ENCODE results near the gene PHAX.
"Not testable (repeated sequence)": the region's sequence is repeated elsewhere in the genome, so short reads cannot be mapped to it uniquely, and the experiment has no call there.

Gene PHAX

GRCh38 chr5:126631920-126632319, 31.2 kb downstream of the PHAX start:
- Histone ChIP-seq H3K27ac (ENCODE audit: insufficient read depth, low read depth, low read length, poor library complexity, severe bottlenecking) (no peak overlapping the region), H3K9me3 (ENCODE audit: control insufficient read depth, low read length) (no peaks in the 10 kb centered on the region)
- WGBS, 2 experiments = 76 to 83% methylated on average over 2 to 3 of the region's 3 CpGs

GRCh38 chr5:126633552-126633951, 32.8 kb downstream of the PHAX start:
- Histone ChIP-seq H3K27ac (ENCODE audit: insufficient read depth, low read depth, low read length, poor library complexity, severe bottlenecking) (no peak overlapping the region), H3K27me3 (ENCODE audit: control insufficient read depth, insufficient read depth, low read length, poor library complexity, severe bottlenecking) (no peaks in the 10 kb centered on the region), H3K9me3 (ENCODE audit: control insufficient read depth, low read length) (no peaks in the 10 kb centered on the region), H3K4me1 (ENCODE audit: control insufficient read depth, insufficient read depth, low read length) (no peaks in the 10 kb centered on the region), H3K4me3 (ENCODE audit: insufficient read depth, low read depth, low read length) (no peak overlapping the region), H3K36me3 (ENCODE audit: control insufficient read depth, insufficient read depth, low read length) (no peaks in the 10 kb centered on the region)
- WGBS, 2 experiments = 88 to 94% methylated on average over 4 of the region's 4 CpGs

More at GRCh38 chr5:126631920-126632319, 31.2 kb downstream of the PHAX start:
- Histone ChIP-seq H3K27me3 (ENCODE audit: control insufficient read depth, insufficient read depth, low read length, poor library complexity, severe bottlenecking) (no peaks in the 10 kb centered on the region), H3K4me3 (ENCODE audit: insufficient read depth, low read depth, low read length) (no peak overlapping the region), H3K36me3 (ENCODE audit: control insufficient read depth, insufficient read depth, low read length) (no peaks in the 10 kb centered on the region), H3K4me1 (ENCODE audit: control insufficient read depth, insufficient read depth, low read length) (no peaks in the 10 kb centered on the region)

- Histone ChIP-seq H3K4me3 (ENCODE audit: insufficient read depth, low read depth, low read length) (no peak overlapping the region), H3K4me1 (ENCODE audit: control insufficient read depth, insufficient read depth, low read length) (no peaks in the 10 kb centered on the region), H3K36me3 (ENCODE audit: control insufficient read depth, insufficient read depth, low read length) (no peaks in the 10 kb centered on the region), H3K9me3 (ENCODE audit: control insufficient read depth, low read length) (no peaks in the 10 kb centered on the region), H3K27ac (ENCODE audit: insufficient read depth, low read depth, low read length, poor library complexity, severe bottlenecking) (no peak overlapping the region), H3K27me3 (ENCODE audit: control insufficient read depth, insufficient read depth, low read length, poor library complexity, severe bottlenecking) (no peaks in the 10 kb centered on the region)
- 87 to 95% methylated on average over 3 of the region's 3 CpGs for WGBS, 2 experiments
Observed at GRCh38 chr5:126635585-126635984, 34.8 kb downstream of the PHAX start.

DNA sequence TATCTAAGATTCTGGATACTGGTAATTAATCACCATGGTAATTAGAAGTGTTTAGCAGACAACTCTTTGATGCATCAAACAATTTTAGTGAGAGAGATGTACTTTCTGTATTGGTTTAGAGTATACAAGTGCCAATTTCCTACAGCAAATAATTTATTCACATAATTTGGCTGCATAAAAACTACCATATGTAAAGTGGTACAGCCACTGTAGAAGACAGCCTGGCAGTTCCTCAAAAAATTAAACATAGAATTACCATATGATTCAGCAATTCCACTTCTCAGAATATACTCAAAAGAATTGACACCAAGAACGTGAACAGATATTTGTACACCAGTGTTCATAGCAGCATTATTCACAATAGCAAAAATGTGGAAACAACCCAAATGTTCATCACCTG, 36.2 kb downstream of the PHAX start:
- Histone ChIP-seq H3K27ac (ENCODE audit: insufficient read depth, low read depth, low read length, poor library complexity, severe bottlenecking) (no peak overlapping the region), H3K9me3 (ENCODE audit: control insufficient read depth, low read length) (no peaks in the 10 kb centered on the region), H3K27me3 (ENCODE audit: control insufficient read depth, insufficient read depth, low read length, poor library complexity, severe bottlenecking) (no peaks in the 10 kb centered on the region), H3K36me3 (ENCODE audit: control insufficient read depth, insufficient read depth, low read length) (no peaks in the 10 kb centered on the region), H3K4me1 (ENCODE audit: control insufficient read depth, insufficient read depth, low read length) (no peaks in the 10 kb centered on the region), H3K4me3 (ENCODE audit: insufficient read depth, low read depth, low read length) (no peak overlapping the region)
- WGBS, 2 experiments = 90 to 95% methylated on average over 1 of the region's 1 CpG

DNA sequence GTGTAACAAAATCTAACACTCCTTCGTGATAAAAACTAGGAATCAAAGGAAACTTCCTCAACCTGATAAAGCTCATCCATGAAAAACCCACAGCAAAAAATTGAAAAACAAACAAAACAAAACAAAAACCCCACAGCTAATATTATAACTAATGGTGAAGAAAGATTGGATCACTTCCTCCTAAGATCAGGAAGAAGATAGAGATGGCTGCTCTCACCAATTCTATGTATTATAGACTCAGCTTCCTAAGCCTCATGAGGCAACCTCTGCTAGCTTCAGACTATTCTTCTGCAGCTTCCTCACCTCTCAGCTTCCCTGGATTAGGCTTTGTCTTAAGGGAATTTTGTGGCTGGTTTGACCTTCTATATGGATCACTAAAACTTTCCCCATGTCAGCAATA, 40.1 kb downstream of the PHAX start:
- Histone ChIP-seq H3K27me3 (ENCODE audit: control insufficient read depth, insufficient read depth, low read length, poor library complexity, severe bottlenecking) (no peaks in the 10 kb centered on the region), H3K9me3 (ENCODE audit: control insufficient read depth, low read length) (peaks cover 2% of the 10 kb centered on the region), H3K4me3 (ENCODE audit: insufficient read depth, low read depth, low read length) (no peak overlapping the region), H3K36me3 (ENCODE audit: control insufficient read depth, insufficient read depth, low read length) (no peaks in the 10 kb centered on the region), H3K4me1 (ENCODE audit: control insufficient read depth, insufficient read depth, low read length) (no peaks in the 10 kb centered on the region), H3K27ac (ENCODE audit: insufficient read depth, low read depth, low read length, poor library complexity, severe bottlenecking) (no peak overlapping the region)
- whole genome bisulfite sequencing, 2 experiments = 86 to 97% methylated on average over 1 of the region's 1 CpG

- Histone ChIP-seq H3K4me1 (ENCODE audit: control insufficient read depth, insufficient read depth, low read length) (no peaks in the 10 kb centered on the region), H3K27me3 (ENCODE audit: control insufficient read depth, insufficient read depth, low read length, poor library complexity, severe bottlenecking) (no peaks in the 10 kb centered on the region), H3K9me3 (ENCODE audit: control insufficient read depth, low read length) (peaks cover 2% of the 10 kb centered on the region), H3K4me3 (ENCODE audit: insufficient read depth, low read depth, low read length) (no peak overlapping the region), H3K27ac (ENCODE audit: insufficient read depth, low read depth, low read length, poor library complexity, severe bottlenecking) (no peak overlapping the region), H3K36me3 (ENCODE audit: control insufficient read depth, insufficient read depth, low read length) (no peaks in the 10 kb centered on the region)
- 94 to 95% methylated on average over 5 of the region's 5 CpGs for WGBS, 2 experiments
Observed at GRCh38 chr5:126641387-126641786, 40.6 kb downstream of the PHAX start.

- H3K9me3 ChIP-seq (ENCODE audit: control insufficient read depth, low read length) = peaks cover 2% of the 10 kb centered on the region
- H3K27me3 ChIP-seq (ENCODE audit: control insufficient read depth, insufficient read depth, low read length, poor library complexity, severe bottlenecking) = no peaks in the 10 kb centered on the region
- no peak overlapping the region for H3K4me3 ChIP-seq (ENCODE audit: insufficient read depth, low read depth, low read length)
- no peaks in the 10 kb centered on the region for H3K4me1 ChIP-seq (ENCODE audit: control insufficient read depth, insufficient read depth, low read length)
- H3K27ac ChIP-seq (ENCODE audit: insufficient read depth, low read depth, low read length, poor library complexity, severe bottlenecking) = no peak overlapping the region
- 100% methylated on average over 1 of the region's 1 CpG for WGBS, 2 experiments
- no peaks in the 10 kb centered on the region for H3K36me3 ChIP-seq (ENCODE audit: control insufficient read depth, insufficient read depth, low read length)
Observed at GRCh38 chr5:126645132-126645531, 44.4 kb downstream of the PHAX start.

GRCh38 chr5:126647071-126647470, 46.3 kb downstream of the PHAX start:
- H3K4me3 ChIP-seq (ENCODE audit: insufficient read depth, low read depth, low read length) = no peak overlapping the region
- H3K27me3 ChIP-seq (ENCODE audit: control insufficient read depth, insufficient read depth, low read length, poor library complexity, severe bottlenecking) = no peaks in the 10 kb centered on the region
- no peak overlapping the region for H3K27ac ChIP-seq (ENCODE audit: insufficient read depth, low read depth, low read length, poor library complexity, severe bottlenecking)
- H3K36me3 ChIP-seq (ENCODE audit: control insufficient read depth, insufficient read depth, low read length) = no peaks in the 10 kb centered on the region
- peaks cover 2% of the 10 kb centered on the region for H3K9me3 ChIP-seq (ENCODE audit: control insufficient read depth, low read length)
- no peaks in the 10 kb centered on the region for H3K4me1 ChIP-seq (ENCODE audit: control insufficient read depth, insufficient read depth, low read length)

DNA sequence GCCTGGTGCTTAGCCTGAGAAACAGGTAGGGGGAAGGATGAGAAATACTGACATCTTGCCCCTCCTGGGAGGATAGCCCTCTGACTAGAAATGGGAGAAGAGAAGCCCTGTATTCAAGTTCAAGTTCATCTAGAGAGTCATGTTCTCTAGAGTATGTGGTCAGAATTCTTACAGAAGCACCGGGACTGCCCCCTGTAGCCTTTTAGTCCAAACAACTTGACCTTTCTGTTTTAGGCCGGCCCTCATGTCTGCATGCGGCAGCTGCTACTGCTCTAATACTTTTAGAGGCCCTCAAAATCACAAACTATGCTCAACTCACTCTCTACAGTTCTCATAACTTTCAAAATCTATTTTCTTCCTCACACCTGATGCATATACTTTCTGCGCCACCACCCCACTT, 47.7 kb downstream of the PHAX start:
- Histone ChIP-seq H3K27ac (ENCODE audit: insufficient read depth, low read depth, low read length, poor library complexity, severe bottlenecking) (no peak overlapping the region), H3K36me3 (ENCODE audit: control insufficient read depth, insufficient read depth, low read length) (no peaks in the 10 kb centered on the region), H3K27me3 (ENCODE audit: control insufficient read depth, insufficient read depth, low read length, poor library complexity, severe bottlenecking) (no peaks in the 10 kb centered on the region), H3K4me1 (ENCODE audit: control insufficient read depth, insufficient read depth, low read length) (no peaks in the 10 kb centered on the region), H3K9me3 (ENCODE audit: control insufficient read depth, low read length) (peaks cover 2% of the 10 kb centered on the region), H3K4me3 (ENCODE audit: insufficient read depth, low read depth, low read length) (no peak overlapping the region)
- WGBS, 2 experiments = 92 to 96% methylated on average over 4 of the region's 4 CpGs

DNA sequence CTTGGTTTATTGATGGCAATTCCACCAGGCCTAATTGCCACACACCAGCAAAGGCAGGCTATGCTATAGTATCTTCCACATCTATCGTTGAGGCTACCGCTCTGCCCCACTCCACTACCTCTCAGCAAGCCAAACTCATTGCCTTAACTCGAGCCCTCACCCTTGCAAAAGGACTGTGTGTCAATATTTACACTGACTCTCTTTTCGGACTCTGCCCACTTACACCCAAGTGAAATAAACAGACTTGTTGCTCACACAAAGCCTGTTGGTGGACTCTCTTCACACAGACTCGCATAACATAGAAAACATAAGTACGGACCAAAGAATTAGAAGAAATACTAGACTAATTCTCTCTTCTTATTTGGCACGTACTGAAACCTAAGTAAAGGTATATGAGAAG, 48.3 kb downstream of the PHAX start:
- 92 to 95% methylated on average over 6 to 7 of the region's 7 CpGs for WGBS, 2 experiments

DNA sequence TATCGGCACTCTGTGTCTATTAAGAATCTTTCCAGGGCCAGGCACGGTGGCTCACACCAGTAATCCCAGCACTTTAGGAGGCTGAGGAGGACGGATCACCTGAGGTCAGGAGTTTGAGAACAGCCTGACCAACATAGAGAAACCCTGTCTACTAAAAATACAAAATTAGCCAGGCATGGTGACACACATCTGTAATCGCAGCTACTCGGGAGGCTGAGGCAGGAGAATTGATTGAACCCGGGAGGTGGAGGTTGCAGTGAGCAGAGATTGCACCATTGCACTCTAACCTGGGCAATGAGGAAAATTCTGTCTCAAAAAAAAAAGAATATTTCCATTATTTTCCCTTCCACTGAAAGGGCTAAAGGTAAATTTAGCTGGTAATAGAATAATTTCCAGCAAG, 49.0 kb downstream of the PHAX start:
- not testable (repeated sequence) for H3K27ac ChIP-seq (ENCODE audit: insufficient read depth, low read depth, low read length, poor library complexity, severe bottlenecking); H3K27me3 ChIP-seq (ENCODE audit: control insufficient read depth, insufficient read depth, low read length, poor library complexity, severe bottlenecking); H3K36me3 ChIP-seq (ENCODE audit: control insufficient read depth, insufficient read depth, low read length); H3K9me3 ChIP-seq (ENCODE audit: control insufficient read depth, low read length); H3K4me3 ChIP-seq (ENCODE audit: insufficient read depth, low read depth, low read length); H3K4me1 ChIP-seq (ENCODE audit: control insufficient read depth, insufficient read depth, low read length)
- WGBS, 2 experiments = 91% methylated on average over 6 of the region's 6 CpGs

More for the DNA sequence above, 48.3 kb downstream of the PHAX start:
- H3K4me1 ChIP-seq (ENCODE audit: control insufficient read depth, insufficient read depth, low read length); H3K4me3 ChIP-seq (ENCODE audit: insufficient read depth, low read depth, low read length); H3K36me3 ChIP-seq (ENCODE audit: control insufficient read depth, insufficient read depth, low read length); H3K27me3 ChIP-seq (ENCODE audit: control insufficient read depth, insufficient read depth, low read length, poor library complexity, severe bottlenecking); H3K27ac ChIP-seq (ENCODE audit: insufficient read depth, low read depth, low read length, poor library complexity, severe bottlenecking); H3K9me3 ChIP-seq (ENCODE audit: control insufficient read depth, low read length): not testable (repeated sequence)
